HepG2 (cell line): ENCODE measurements around the gene TBXA2R. TPM values are rescaled to one million over a fixed set of nuclear protein-coding genes. Genes with fewer than 3 reads are reported as not detected.

Experiments used
- ATAC-seq: fragments of 200-7000 bp; cut with Tn5 transposase; 3 replicates; pipeline ENCODE4 v1.9.1; 2020; ENCODE audit warnings: mild to moderate bottlenecking, moderate library complexity
- BruUV-seq: library from RNA; stranded (reverse); fragments of 400-500 nt; replicated peaks from 2 replicates; lab custom pipeline; 2021; lab: Mats Ljungman, UMichigan
- CTCF ChIA-PET: fragments of 300-600 bp; formaldehyde crosslinking; extraction: SDS; loops from one replicate; lab custom pipeline; 2021; ENCODE audit warnings: low total read pairs, inconsistent platforms, low intra/inter-chr PET ratio; lab: Yijun Ruan, JAX
- POLR2A ChIA-PET: fragments of 350-600 bp; sonication (Branson Sonifier 250); formaldehyde crosslinking; loops from one replicate; lab custom pipeline; 2020; ENCODE audit warnings: antibody characterized with exemption, inconsistent platforms; lab: Yijun Ruan, JAX
- DNase-seq: peaks from one replicate; pipeline ENCODE4 v3.0.0-alpha.2; 2015; ENCODE audit warnings: low spot score
- FAIRE-seq: peaks from 3 replicates; lab custom pipeline; 2011; peaks lifted over from hg19 to GRCh38; lab: Jason Lieb, UNC
- H2AFZ ChIP-seq: one replicate; pipeline ENCODE4 v1.6.1; 2011; ENCODE audit warnings: low read length, inconsistent platforms
- H3K27ac ChIP-seq: fragments of 300-600 bp; 3 replicates; pipeline ENCODE4 v1.8.0; 2011; ENCODE audit warnings: mixed run types, mild to moderate bottlenecking, mixed read lengths, low read length, inconsistent platforms; ENCODE audit not compliant: insufficient read depth; ENCODE audit errors: extremely low read length
- H3K27me3 ChIP-seq, 2 experiments: fragments of 200-600 bp in 1 of 2; 2 replicates in 1 of 2; 3 replicates in 1 of 2; pipeline versions ENCODE4 v1.6.0 to v1.8.0; 2011; ENCODE audit warnings: low read length in 2 of 2, mild to moderate bottlenecking in 2 of 2, moderate library complexity in 2 of 2, inconsistent platforms in 1 of 2; ENCODE audit not compliant: insufficient read depth in 2 of 2, control insufficient read depth in 1 of 2
- H3K36me3 ChIP-seq, 2 experiments: fragments of 200-600 bp in 1 of 2; replicated peaks in 1 of 2; 2 replicates in 1 of 2; 3 replicates in 1 of 2; pipeline versions ENCODE4 v1.5.1 to v1.8.0; 2011; ENCODE audit warnings: low read length in 2 of 2, inconsistent platforms in 1 of 2; ENCODE audit not compliant: insufficient read depth in 2 of 2, control insufficient read depth in 1 of 2
- H3K4me1 ChIP-seq: 2 replicates; pipeline ENCODE4 v1.5.1; 2012; ENCODE audit warnings: low read length, inconsistent platforms; ENCODE audit not compliant: insufficient read depth
- H3K4me2 ChIP-seq: 2 replicates; pipeline ENCODE4 v1.6.0; 2011; ENCODE audit warnings: low read depth, low read length, inconsistent platforms
- H3K4me3 ChIP-seq, 3 experiments: fragments of 200-600 bp in 1 of 3; sonication (generic), shearing (Covaris generic) in 1 of 3; replicated peaks in 1 of 3; 2 replicates each; pipeline ENCODE4 v1.5.1; 2011 to 2016; ENCODE audit warnings: low read length in 3 of 3, inconsistent platforms in 2 of 3, low read depth in 2 of 3, mild to moderate bottlenecking in 2 of 3, control low read depth in 1 of 3, mixed read lengths in 1 of 3; ENCODE audit not compliant: insufficient read depth in 1 of 3
- H3K79me2 ChIP-seq: one replicate; pipeline ENCODE4 v1.6.1; 2011; ENCODE audit warnings: low read length, inconsistent platforms; ENCODE audit not compliant: insufficient read depth
- H3K9ac ChIP-seq: 2 replicates; pipeline ENCODE4 v1.6.0; 2011; ENCODE audit warnings: mild to moderate bottlenecking, low read depth, low read length, inconsistent platforms; ENCODE audit not compliant: insufficient read depth
- H3K9me3 ChIP-seq: 2 replicates; pipeline ENCODE4 v1.5.1; 2012; ENCODE audit warnings: mild to moderate bottlenecking, low read length
- H4K20me1 ChIP-seq: 2 replicates; pipeline ENCODE4 v1.6.0; 2011; ENCODE audit warnings: inconsistent platforms, mild to moderate bottlenecking, low read length, moderate library complexity; ENCODE audit not compliant: insufficient read depth
- AHR ChIP-seq: IDR thresholded peaks from 2 replicates; pipeline ENCODE4 v1.6.1; 2018; ENCODE audit warnings: missing genetic modification reagents, missing compliant biosample characterization
- ATF2 ChIP-seq: sonication (generic); formaldehyde crosslinking; IDR thresholded peaks from 2 replicates; pipeline ENCODE4 v1.4.0; 2020; ENCODE audit warnings: missing genetic modification reagents
- ATF7 ChIP-seq, 2 experiments: fragments of 450-650 bp in 1 of 2; sonication (generic) in 1 of 2; formaldehyde crosslinking in 1 of 2; IDR thresholded peaks; 2 replicates each; pipeline versions ENCODE4 v1.4.0 to v1.6.1; 2016 to 2020; ENCODE audit warnings: antibody characterized with exemption in 1 of 2, mild to moderate bottlenecking in 1 of 2, missing genetic modification reagents in 1 of 2
- EEA1 ChIP-seq: sonication (generic); formaldehyde crosslinking; IDR thresholded peaks from 2 replicates; pipeline ENCODE4 v1.5.1; 2020; ENCODE audit warnings: mild to moderate bottlenecking, missing genetic modification reagents, borderline replicate concordance
- NPAS2 ChIP-seq: sonication (generic); formaldehyde crosslinking; IDR thresholded peaks from 2 replicates; pipeline ENCODE4 v1.8.0; 2022; ENCODE audit warnings: mild to moderate bottlenecking, missing genetic modification reagents, borderline replicate concordance
- ZNF20 ChIP-seq: sonication (generic); formaldehyde crosslinking; IDR thresholded peaks from 2 replicates; pipeline ENCODE4 v1.4.0; 2020; ENCODE audit warnings: mild to moderate bottlenecking, moderate library complexity, missing genetic modification reagents
- ZNF577 ChIP-seq: sonication (generic); formaldehyde crosslinking; IDR thresholded peaks from 2 replicates; pipeline ENCODE4 v1.4.0; 2020; ENCODE audit warnings: mild to moderate bottlenecking, low read depth, missing genetic modification reagents, borderline replicate concordance
- WGBS: methylation state at CpG from one replicate; pipeline ENCODE4 v1.1.6; 2017; ENCODE audit warnings: low lambda C conversion rate; 5-methylcytosine and 5-hydroxymethylcytosine counted together
- in situ Hi-C: cut with HindIII; loops from 2 replicates; pipeline ENCODE4 v1.10.0; 2017; ENCODE audit warnings: low pct_unique_long_range_greater_than_20kb; ENCODE audit not compliant: extremely low pct_ligation_motif_present
- intact Hi-C: fragments of 100-400 bp; cut with micrococcal nuclease; formaldehyde crosslinking; loops from one replicate; pipeline ENCODE4 v1.10.0; 2022; ENCODE audit not compliant: unreplicated experiment
- polyA plus RNA-seq, 8 experiments: library from polyadenylated mRNA; depleted of rRNA in 3 of 8; stranded (reverse) in 7 of 8; unstranded in 1 of 8; fragments of >200 nt; fragmentation: Illumina TruSeq in 4 of 8; extraction: Trizol in 4 of 8; gene quantifications; 2 replicates each; pipeline versions ENCODE4 v1.2.1 to v1.2.3, GENCODE V29; 2011 to 2016; ENCODE audit warnings: low read depth in 4 of 8, missing spikeins in 1 of 8, mixed read lengths in 1 of 8; ENCODE audit not compliant: insufficient read depth in 1 of 8
- total RNA-seq, 5 experiments: library from RNA; depleted of rRNA; stranded (reverse); fragments of >200 nt; fragmentation: Illumina TruSeq; extraction: Trizol; gene quantifications; 2 replicates each; pipeline ENCODE4 v1.2.3, GENCODE V29; 2016; ENCODE audit warnings: low read depth in 1 of 5

Gene TBXA2R
- total and polyA plus RNA-seq, 2 of the 13 experiments (the other 11 are each of a cell fraction or from before 2014, with no cell fraction given), result 0.09 TPM; not detected in 1

DNA sequence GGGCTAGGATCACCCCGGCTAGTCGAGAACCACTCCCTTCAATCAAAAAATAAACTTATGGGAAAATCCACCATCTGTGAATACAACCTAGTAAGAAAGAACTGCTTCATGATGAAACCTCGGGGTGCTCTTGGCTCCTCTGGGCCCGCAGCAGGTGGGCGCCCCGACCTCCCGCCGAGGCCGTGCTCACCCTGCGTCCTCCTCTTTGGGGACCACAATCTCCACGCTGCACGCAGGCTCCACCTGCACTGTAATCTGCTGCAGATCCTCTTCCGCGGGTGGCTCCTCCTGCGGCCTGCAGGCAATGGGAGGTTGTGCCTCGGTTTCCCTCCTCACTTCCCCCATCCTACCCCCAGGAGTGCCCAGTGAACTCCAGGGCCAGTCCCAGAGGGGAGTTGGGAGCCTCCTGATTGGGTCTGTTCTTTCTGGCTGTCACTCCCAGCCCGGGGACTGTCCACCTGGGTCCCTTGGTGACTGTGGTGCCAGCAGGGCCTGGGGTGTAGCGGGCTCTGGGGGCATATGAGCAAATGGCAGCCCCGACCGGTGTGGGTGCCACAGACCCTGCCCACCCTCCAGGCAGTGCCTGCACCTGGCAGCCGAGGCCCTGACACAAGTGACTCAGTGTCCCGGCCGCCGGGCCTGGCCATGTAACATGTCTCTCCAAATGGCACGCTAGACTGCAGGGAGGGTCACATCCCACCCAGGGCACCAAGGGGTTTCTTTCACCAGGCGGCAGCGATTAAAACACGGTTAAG is 35.0 kb upstream of the TBXA2R start:
- H3K9me3 ChIP-seq, result no peaks in the 10 kb centered on the region
- no peaks in the 10 kb centered on the region for H4K20me1 ChIP-seq
- H2AFZ ChIP-seq, result no peak overlapping the region
- intact Hi-C loops, result no loop called here
- POLR2A ChIA-PET, result no interaction called here
- no peaks in the 10 kb centered on the region for H3K4me1 ChIP-seq
- no peaks in the 10 kb centered on the region for H3K27me3 ChIP-seq
- no peak for ATAC-seq
- H3K4me3 ChIP-seq, result no peak overlapping the region
- no TSS peak for BruUV-seq
- CTCF ChIA-PET, result no interaction called here
- no peaks in the 10 kb centered on the region for H3K79me2 ChIP-seq
- no peak for DNase-seq
- H3K36me3 ChIP-seq, result peaks cover 3% of the 10 kb centered on the region in 2 experiments; a peak in 2 of 5 replicates
- H3K27ac ChIP-seq, result no peak overlapping the region
- WGBS, result 98% methylated on average over 23 of the region's 28 CpGs
- TF ChIP-seq EEA1 (no peak), ZNF20 (CRISPR knock-in tag) (no peak), ATF7 (IDR thresholded peaks at IDR 0.05) (no peak), ATF7 (CRISPR knock-in tag; IDR thresholded peaks at IDR 0.05) (no peak), AHR (CRISPR knock-in tag) (no peak), ATF2 (no peak), ZNF577 (no peak), NPAS2 (CRISPR knock-in tag) (no peak)
- TF ChIP-seq, all 625 proteins: peak for 0
- no peak overlapping the region for H3K9ac ChIP-seq
- H3K4me2 ChIP-seq, result no peak overlapping the region
- in situ Hi-C loops, result no loop called here
- no peak for FAIRE-seq
